RPMI7951 (cell line): Measurements from ENCODE around the gene CDC45. TPM values are rescaled to one million over a fixed set of nuclear protein-coding genes. Genes with fewer than 3 reads are reported as not detected.

Experiments used
- DNase-seq: peaks from one replicate; pipeline ENCODE4 v3.0.0-alpha.2; 2012; ENCODE audit warnings: low read depth
- total RNA-seq: library from RNA; depleted of rRNA; stranded (reverse); fragments of >200 nt; shearing (Covaris generic); gene quantifications from 2 replicates; pipeline ENCODE4 v1.2.3, GENCODE V29; 2014

The CDC45 gene
- total RNA-seq, 1 experiment from 2014 or later = 32.2 TPM

- no peak for DNase-seq
These were observed 36.1 kb downstream of the CDC45 start for GRCh38 chr22:19515654-19516377.

- DNase-seq = no peak
These were observed 36.9 kb downstream of the CDC45 start for GRCh38 chr22:19516378-19517170.

GRCh38 chr22:19517171-19517500 lies 37.4 kb downstream of the CDC45 start:
- no peak for DNase-seq

- DNase-seq = no peak
These were observed 38.3 kb downstream of the CDC45 start for GRCh38 chr22:19517919-19518611.

DNA sequence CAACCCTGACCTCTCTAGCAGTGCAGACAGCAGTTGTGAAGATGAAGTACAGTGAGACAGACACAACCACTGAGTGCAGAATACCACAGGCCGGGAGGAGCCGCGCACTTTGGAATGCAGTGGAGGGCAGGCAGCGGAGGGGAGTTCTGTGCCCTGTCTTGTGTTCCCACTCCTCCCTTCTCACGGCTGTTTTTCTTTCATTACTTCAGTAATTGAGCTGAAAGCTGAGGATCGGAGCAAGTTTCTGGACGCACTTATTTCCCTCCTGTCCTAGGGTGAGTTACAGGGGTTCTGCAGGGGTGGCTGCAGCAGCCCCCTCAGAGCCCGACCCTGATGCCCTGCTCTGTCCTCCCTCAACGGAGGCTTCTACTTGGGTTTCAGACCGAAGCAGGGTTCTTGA lies 38.9 kb downstream of the CDC45 start:
- no peak for DNase-seq

GRCh38 chr22:19519041-19519926 lies 39.6 kb downstream of the CDC45 start:
- no peak for DNase-seq

GRCh38 chr22:19520007-19520406 lies 40.3 kb downstream of the CDC45 start:
- DNase-seq = no peak

GRCh38 chr22:19520566-19521305 lies 41.0 kb downstream of the CDC45 start:
- DNase-seq = no peak

- no peak for DNase-seq
These were observed 42.6 kb downstream of the CDC45 start for GRCh38 chr22:19522190-19522880.

GRCh38 chr22:19522881-19523239 lies 43.1 kb downstream of the CDC45 start:
- no peak for DNase-seq

DNA sequence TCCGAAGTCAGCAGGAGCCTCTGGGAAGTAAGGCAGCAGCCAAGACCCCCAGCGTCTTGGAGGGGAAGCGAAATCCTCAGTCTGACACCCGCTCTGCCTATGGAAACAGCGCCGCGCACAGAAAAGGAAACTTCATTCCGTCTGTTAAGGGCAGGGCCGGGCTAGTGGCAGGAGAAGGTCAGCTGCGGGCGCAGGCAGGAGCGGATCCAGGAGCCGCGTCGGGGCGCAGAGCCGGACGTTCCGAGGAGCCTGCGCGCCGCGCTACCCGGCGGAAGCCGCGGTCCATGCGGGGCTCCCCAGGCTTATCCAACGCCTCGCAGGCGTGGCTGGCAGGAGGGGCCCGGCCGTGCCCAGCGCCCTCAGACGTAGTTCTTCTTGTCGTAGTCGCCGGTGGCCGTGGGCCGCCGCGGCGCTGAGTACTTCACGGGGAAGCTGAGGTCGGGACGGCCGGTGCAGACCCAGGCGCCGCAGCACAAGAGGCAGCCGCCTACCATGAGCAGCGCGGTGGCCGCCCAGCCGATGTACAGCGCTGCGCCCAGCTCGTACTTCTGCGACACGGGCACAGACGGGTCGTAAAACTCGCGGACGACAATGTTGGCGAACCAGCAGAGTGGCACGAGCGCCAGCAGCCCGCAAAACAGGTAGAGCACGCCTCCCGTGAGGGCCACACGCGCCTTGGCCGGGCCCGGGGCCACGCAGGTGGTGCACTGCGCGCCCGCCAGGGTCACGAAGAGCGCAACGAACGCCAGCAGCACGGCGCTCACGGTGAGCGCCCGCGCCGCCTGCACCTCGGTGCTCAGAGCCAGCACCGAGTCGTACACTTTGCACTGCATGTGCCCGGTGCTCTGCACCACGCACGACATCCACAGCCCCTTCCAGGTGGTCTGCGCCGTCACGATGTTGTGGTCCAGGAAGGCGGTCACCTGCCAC lies 43.8 kb downstream of the CDC45 start:
- peak; percentile 6 for DNase-seq

DNA sequence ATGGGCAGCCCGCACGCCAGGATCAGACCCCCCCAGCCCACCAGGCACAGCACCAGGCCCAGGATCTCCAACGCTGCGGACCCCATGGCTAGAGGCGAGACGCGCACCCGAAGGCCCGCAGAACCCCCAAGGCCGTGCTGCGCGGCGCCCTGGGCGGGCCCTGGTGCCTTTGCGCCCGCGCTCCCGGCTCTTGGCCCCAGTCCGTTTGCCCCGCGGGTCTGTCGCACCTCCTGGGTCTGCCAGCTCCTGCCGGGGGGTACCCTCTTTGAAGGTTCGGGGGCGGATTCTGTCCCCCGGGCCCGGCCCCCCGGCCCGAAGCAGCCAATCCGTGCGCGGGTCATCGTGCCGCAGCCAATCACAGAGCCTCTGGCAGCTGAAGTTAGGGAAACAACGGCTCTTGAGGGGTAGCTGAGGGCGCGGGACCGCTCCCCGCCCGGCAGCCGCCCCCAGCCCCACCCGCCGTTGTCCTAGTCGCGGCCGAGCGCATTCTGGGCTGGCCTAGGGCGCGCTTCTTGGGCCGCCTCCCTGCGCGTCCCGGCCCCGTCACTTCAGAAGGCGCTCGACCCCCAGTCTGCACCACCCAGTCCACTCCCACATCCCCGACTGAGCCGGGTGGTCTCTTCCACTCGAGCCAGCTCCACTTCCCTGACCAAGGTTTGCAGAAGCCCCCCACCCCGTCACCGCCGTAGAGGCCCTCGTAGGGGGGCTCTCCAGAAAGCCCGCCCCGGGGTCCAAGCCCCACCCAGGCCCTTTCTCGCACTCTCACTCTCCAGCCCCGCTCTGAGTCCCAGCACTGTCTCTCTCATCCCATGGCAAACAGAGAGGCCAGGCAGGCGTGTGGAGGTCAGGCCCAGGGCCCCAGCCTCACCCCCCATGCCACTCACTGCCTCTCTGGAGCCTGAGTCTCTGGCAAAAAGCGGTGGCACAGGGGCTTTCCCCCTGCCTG lies 44.7 kb downstream of the CDC45 start, which contains the start of gene CLDN5:
CLDN5 (minus strand) TSS at position 241 of the 946 bp plus-strand sequence; CDS start at position 86, 155 bp downstream.
- no peak for DNase-seq

- DNase-seq = no peak
These were observed 45.5 kb downstream of the CDC45 start for GRCh38 chr22:19525116-19525660.

GRCh38 chr22:19525666-19526065 lies 45.9 kb downstream of the CDC45 start:
- no peak for DNase-seq

DNA sequence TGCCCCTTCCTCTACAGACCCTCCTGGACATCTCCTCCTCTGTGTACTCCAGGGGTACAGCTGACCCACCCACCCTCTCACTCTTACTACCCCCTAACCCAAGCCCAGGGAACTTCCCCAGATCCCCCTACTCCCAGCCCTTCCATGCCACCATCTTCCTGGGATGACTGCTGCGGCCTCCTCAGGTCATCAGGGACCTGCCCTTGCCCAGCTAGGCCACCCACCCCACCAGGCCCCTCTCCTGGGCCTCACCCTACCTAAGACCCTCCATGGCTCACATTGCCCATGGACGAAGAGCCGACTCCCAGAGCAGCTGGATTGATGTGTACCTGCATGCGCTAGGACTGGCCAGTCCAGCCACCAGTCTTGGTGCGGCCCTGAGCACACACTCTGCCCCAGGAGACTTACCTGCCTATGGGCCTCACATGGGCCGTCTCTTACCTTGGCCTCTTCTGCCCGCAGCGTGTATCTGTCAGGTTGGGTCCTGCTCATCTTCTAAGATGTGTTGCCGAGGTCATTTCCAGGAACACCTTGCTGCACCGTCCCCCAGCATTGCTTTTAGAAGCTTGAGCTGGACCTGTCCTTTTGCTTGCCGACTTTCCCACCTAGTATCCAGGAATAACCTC lies 46.5 kb downstream of the CDC45 start:
- DNase-seq = no peak

DNA sequence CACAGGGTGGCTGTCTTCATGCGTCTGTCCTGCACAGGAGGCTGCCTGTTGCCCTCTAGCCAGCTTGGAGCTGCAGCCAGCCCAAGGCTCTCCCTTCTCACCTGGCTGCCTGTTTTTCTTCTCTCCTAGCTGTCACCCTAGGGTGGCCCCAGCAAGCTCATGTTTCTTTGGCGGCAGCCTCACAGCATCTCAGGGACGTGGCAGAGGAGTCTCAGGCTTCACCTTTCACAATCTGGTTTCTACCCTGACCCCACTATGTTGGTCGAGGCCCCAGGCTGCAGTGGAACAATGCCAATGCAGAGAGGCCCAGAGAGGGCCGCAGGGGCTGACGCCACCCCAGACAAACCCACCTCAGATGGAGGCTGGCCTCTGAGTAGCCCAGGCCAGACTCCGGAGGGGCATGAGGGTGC lies 47.0 kb downstream of the CDC45 start:
- no peak for DNase-seq

- DNase-seq = peak; percentile 55
These were observed 47.6 kb downstream of the CDC45 start for GRCh38 chr22:19527321-19527721.
